Measurements from ENCODE around the gene LRCH4.
"Not testable (repeated sequence)": the region's sequence is repeated elsewhere in the genome, so short reads cannot be mapped to it uniquely, and the experiment has no call there.

The LRCH4 gene

GRCh38 chr7:100556541-100556940 is 29.4 kb downstream of the LRCH4 start:
- DNase-seq (ENCODE audit: low read depth), result peak; percentile 85
- no peak for TF ChIP-seq CTCF (conservative IDR thresholded peaks at IDR 0.05; ENCODE audit: low read length)
- no peak overlapping the region for H3K4me3 ChIP-seq (ENCODE audit: low read length)

- no peak for TF ChIP-seq CTCF (conservative IDR thresholded peaks at IDR 0.05; ENCODE audit: low read length)
- no peak for DNase-seq (ENCODE audit: low read depth)
- no peak overlapping the region for H3K4me3 ChIP-seq (ENCODE audit: low read length)
Observed at GRCh38 chr7:100555701-100556100, 30.2 kb downstream of the LRCH4 start.

GRCh38 chr7:100553032-100553431 is 32.9 kb downstream of the LRCH4 start:
- TF ChIP-seq CTCF (conservative IDR thresholded peaks at IDR 0.05; ENCODE audit: low read length), result no peak
- H3K4me3 ChIP-seq (ENCODE audit: low read length), result no peak overlapping the region
- no peak for DNase-seq (ENCODE audit: low read depth)

GRCh38 chr7:100552532-100552931 is 33.4 kb downstream of the LRCH4 start:
- H3K4me3 ChIP-seq (ENCODE audit: low read length), result no peak overlapping the region
- TF ChIP-seq CTCF (conservative IDR thresholded peaks at IDR 0.05; ENCODE audit: low read length), result no peak

GRCh38 chr7:100548446-100548845 is 37.5 kb downstream of the LRCH4 start:
- peak; percentile 47 for DNase-seq (ENCODE audit: low read depth)
- H3K4me3 ChIP-seq (ENCODE audit: low read length), result not testable (repeated sequence)

More at GRCh38 chr7:100552532-100552931, 33.4 kb downstream of the LRCH4 start:
- DNase-seq (ENCODE audit: low read depth), result no peak

GRCh38 chr7:100547872-100548271 is 38.1 kb downstream of the LRCH4 start:
- no peak for DNase-seq (ENCODE audit: low read depth)
- H3K4me3 ChIP-seq (ENCODE audit: low read length), result no peak overlapping the region
- no peak for TF ChIP-seq CTCF (conservative IDR thresholded peaks at IDR 0.05; ENCODE audit: low read length)

GRCh38 chr7:100546926-100547800 is 38.8 kb downstream of the LRCH4 start:
- H3K4me3 ChIP-seq (ENCODE audit: low read length), result no peak overlapping the region
- TF ChIP-seq CTCF (conservative IDR thresholded peaks at IDR 0.05; ENCODE audit: low read length), result no peak
- DNase-seq (ENCODE audit: low read depth), result no peak

All from AG10803 (cell line).